VCaP (cell line): Measurements from ENCODE around the gene OR6P1.

ENCODE experiments used
- H3K27ac ChIP-seq: fragments of 450-650 bp; 2 replicates; pipeline ENCODE4 v1.5.1; 2017
- CTCF ChIP-seq: fragments of 450-650 bp; conservative IDR thresholded peaks from 2 replicates; pipeline ENCODE4 v1.5.1; 2017; ENCODE audit warnings: mild to moderate bottlenecking, moderate library complexity

The OR6P1 gene

GRCh38 chr1:158583962-158584361 lies 13.6 kb upstream of the OR6P1 start:
- no peak for TF ChIP-seq CTCF
- H3K27ac ChIP-seq, result no peak overlapping the region

GRCh38 chr1:158579733-158580132 lies 9.4 kb upstream of the OR6P1 start, which contains the start of gene OR10X1:
OR10X1 (minus strand) TSS chr1:158579899; CDS start chr1:158579899, 0 bp downstream.
- no peak within 1 kb of the TSS for H3K27ac ChIP-seq
- no peak for TF ChIP-seq CTCF

GRCh38 chr1:158577561-158577960 lies 7.2 kb upstream of the OR6P1 start:
- H3K27ac ChIP-seq, result no peak overlapping the region
- TF ChIP-seq CTCF, result no peak

GRCh38 chr1:158572226-158572625 lies 1.8 kb upstream of the OR6P1 start:
- H3K27ac ChIP-seq, result no peak overlapping the region
- no peak for TF ChIP-seq CTCF

- H3K27ac ChIP-seq, result no peak overlapping the region
Measured at GRCh38 chr1:158564608-158565007, 5.8 kb downstream of the OR6P1 start.

GRCh38 chr1:158563853-158564252 lies 6.5 kb downstream of the OR6P1 start:
- no peak for TF ChIP-seq CTCF
- no peak overlapping the region for H3K27ac ChIP-seq

More at GRCh38 chr1:158564608-158565007, 5.8 kb downstream of the OR6P1 start:
- no peak for TF ChIP-seq CTCF

- TF ChIP-seq CTCF, result no peak
- H3K27ac ChIP-seq, result no peak overlapping the region
Measured at GRCh38 chr1:158559696-158560095, 10.7 kb downstream of the OR6P1 start.

- H3K27ac ChIP-seq, result no peak within 1 kb of the TSS
Measured at GRCh38 chr1:158554352-158554751, 16.0 kb downstream of the OR6P1 start, which contains the start of gene OR6Y1. OR6Y1 (minus strand) TSS chr1:158554405; CDS start chr1:158548105, 6,300 bp downstream.

More at GRCh38 chr1:158554352-158554751, 16.0 kb downstream of the OR6P1 start, which contains the start of gene OR6Y1:
- TF ChIP-seq CTCF, result no peak
